Stimulated activated CD4-positive, alpha-beta T cell treated with anti-CD3 and anti-CD28 coated beads, Interleukin-4, amount 100 ng/mL, for 48 hours (primary cell): Measurements from ENCODE around the gene KCNMA1.
"Not testable (repeated sequence)": the region's sequence is repeated elsewhere in the genome, so short reads cannot be mapped to it uniquely, and the experiment has no call there.

ENCODE experiments used
- DNase-seq, 2 donors: peaks; one replicate each; pipeline ENCODE4 v3.0.0-alpha.2; 2020; ENCODE audit warnings: low read depth in 2 of 2

Gene KCNMA1

DNA sequence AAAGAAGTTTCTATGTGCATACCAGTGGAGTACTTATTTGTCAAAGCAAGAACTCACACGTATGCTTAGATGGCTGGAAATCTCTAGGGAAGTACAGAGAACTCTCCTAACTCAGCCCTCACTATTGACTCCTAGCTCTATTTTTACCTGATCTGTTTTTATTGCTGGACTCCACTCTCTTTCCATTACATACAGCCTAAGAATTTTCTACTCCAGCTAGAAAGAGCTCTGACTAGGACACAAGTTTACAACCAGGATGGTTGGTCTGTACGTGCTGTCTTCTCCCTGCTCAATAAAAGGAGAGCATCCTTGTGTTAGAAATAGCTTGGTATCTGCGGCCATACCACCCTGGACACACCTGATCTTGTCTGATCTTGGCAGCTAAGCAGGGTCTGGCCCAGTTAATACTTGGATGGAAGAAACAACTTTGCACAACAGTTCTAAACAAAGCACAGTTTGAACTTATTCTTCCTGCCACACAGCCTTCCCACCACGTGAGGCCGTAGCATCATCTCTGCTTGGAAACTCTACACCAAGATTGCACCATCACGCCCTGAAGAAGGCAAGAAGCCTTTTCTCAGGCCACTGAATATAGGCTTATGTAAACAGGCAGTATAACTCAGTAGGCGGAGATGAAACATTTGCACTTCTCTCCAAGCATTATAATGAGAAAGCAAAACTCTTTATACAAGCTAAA is 50.7 kb downstream of the KCNMA1 start:
- DNase-seq, result no peak

DNA sequence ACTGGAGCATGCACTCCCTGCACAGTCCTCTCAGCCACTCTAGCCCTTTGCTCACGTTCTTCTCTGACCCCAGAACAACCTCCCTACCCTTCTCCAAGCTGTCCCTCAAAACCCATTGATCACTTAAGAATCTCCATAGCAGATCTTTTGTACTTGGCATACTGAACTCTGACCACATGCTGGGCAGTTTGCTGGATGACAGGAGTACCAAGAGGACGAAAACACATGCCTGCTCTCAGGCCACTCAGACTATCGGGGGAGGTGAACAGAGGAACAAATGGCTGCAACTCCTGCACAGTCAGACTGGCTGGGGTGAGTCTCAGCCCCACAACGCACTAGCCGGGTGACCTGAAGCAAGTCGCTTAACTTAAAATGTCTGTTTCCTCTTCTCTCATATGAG is 52.7 kb downstream of the KCNMA1 start:
- no peak for DNase-seq

- DNase-seq, result no peak
These were observed 54.1 kb downstream of the KCNMA1 start for GRCh38 chr10:77583527-77583926.

DNA sequence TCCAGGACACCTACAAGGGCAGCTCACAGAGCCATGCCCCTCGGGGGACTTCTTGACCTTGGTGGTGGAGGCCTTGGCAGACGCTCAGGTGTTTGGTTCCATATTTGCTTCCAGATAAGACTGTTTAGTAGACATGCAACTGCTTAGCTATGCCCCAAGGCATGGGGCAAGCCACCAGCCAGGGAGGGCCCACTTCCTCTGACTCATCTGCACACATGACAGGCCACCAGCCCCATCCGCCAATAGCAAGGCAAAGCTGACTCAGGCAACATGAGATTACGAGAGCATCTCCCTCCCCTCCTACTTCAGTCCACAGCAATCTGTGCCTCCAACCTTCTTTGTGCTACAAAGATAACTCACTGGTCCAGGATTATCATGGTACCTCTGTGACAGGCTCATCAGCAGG is 54.9 kb downstream of the KCNMA1 start:
- no peak for DNase-seq

DNA sequence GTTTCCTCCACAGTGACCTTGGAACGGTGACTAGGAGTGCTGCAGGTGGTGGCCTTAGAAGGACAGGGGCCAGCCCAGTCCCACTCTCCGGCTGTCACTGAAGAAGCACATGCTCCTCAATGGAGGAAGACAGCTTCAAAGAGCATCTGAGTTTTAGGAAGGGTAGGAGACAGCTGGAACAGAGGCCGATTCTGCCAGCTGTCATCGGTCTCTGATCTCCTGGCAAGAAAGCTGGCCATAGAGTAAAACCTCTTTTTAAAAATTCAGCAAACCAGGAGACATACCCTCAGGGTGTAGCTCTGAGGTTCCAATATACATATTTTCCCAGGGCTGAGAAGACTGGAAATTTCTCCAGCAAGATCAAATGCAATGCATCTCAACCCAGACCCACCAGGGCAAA is 55.9 kb downstream of the KCNMA1 start:
- no peak for DNase-seq

- DNase-seq, result no peak
These were observed 57.1 kb downstream of the KCNMA1 start for GRCh38 chr10:77580482-77580881.

DNA sequence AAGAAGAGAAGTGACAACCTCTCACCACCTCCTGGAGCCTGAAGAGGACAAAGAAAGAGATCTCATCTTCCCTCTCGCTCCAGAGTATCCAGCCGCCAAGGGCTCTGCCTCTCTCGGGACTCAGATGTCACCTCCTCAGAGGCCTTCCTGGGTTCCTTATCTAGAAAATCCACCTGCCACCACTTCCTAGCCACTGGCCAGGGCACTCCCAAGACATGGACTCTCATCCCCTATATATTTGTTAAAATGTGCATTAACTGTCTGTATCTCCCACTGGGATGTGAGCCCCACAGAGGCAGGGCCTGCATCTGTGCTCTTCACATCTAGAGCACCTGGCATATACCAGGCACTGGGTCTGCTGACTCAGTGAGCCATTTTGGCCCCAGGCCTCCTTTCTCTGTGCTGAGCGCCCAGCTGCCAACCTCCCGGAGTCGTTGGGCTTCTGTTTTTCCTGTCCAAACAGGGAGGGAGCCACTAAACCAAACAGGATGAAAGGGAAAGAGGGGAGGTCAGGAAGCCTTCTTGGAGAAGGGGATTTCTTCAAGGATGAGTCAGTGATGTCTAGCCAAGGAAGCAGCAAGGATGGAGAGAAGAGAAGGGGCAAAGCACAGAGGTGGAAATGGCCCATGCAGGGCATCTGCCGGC is 58.9 kb downstream of the KCNMA1 start:
- DNase-seq, result no peak

DNA sequence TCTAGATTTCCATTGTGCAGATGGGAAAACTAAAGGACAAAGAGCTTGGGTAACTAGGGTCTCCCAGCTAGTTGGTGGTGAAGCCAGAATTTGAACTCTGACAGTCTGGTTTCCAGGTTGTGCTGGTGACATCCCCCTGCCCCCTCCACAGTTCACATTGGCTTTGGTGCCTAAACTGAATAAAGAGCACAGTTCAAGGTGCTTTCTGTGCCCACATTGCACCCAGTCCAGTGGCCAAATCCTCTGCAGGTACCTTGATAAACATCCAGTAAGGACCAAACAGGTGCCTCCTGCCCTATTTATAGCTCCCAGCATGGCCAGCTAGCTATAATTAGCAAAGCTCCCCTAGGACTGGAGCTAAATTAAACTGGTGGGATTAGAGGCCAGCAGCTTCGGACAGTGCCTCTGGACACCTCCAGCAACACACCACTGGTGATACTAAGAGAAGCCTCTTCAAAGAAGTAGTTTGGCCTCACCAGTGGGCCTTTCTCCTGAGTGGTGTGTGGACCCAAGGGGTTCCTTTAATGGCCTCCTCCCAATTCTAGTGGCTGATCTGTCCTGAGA is 59.9 kb downstream of the KCNMA1 start:
- DNase-seq, result no peak

- DNase-seq, result no peak
These were observed 61.1 kb downstream of the KCNMA1 start for GRCh38 chr10:77576444-77577032.

- no peak for DNase-seq
These were observed 61.6 kb downstream of the KCNMA1 start for GRCh38 chr10:77576007-77576367.

GRCh38 chr10:77575271-77576006 is 62.2 kb downstream of the KCNMA1 start:
- no peak for DNase-seq

- DNase-seq, result no peak
These were observed 63.2 kb downstream of the KCNMA1 start for GRCh38 chr10:77574438-77574837.

DNA sequence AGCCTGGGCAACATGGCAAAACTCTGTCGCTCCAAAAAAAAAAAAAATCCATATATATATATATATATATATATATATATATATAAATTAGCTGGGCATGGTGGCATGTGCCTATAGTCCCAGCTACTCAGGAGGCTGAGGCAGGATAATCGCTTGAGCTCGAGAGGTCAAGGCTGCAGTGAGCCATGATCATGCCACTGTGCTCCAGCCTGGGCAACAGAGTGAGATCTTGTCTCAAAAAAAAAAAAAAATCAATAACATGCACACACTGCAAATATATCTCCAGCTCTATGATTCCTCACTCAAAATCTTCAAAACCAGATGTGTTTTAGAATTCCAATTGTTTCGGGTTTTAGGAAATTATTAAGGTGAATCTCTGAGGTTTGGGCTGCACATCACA is 65.1 kb downstream of the KCNMA1 start:
- not testable (repeated sequence) for DNase-seq

DNA sequence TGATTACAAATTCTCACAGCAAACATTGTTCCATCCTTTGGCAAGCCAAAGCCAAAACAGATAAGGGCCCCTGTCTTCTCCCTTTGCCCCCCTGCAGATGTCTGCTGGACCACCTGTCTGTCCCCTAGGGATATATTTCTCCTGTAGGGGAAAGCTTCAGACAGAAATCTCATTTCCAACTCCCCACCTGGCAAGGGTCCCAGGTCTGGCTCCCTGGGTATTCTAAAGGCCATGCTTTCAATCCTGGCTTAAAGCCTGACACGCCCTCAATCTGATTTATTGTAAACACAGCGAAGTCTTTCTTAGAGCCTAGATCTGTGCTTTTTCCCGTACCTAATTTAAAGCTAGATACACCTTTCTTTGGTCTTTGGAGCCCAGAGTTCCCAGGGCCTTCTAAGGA is 66.1 kb downstream of the KCNMA1 start:
- no peak for DNase-seq

GRCh38 chr10:77566914-77567566 is 70.6 kb downstream of the KCNMA1 start:
- no peak for DNase-seq

- DNase-seq, result no peak
These were observed 71.4 kb downstream of the KCNMA1 start for GRCh38 chr10:77566236-77566635.

GRCh38 chr10:77565590-77566023 is 72.0 kb downstream of the KCNMA1 start:
- no peak for DNase-seq

DNA sequence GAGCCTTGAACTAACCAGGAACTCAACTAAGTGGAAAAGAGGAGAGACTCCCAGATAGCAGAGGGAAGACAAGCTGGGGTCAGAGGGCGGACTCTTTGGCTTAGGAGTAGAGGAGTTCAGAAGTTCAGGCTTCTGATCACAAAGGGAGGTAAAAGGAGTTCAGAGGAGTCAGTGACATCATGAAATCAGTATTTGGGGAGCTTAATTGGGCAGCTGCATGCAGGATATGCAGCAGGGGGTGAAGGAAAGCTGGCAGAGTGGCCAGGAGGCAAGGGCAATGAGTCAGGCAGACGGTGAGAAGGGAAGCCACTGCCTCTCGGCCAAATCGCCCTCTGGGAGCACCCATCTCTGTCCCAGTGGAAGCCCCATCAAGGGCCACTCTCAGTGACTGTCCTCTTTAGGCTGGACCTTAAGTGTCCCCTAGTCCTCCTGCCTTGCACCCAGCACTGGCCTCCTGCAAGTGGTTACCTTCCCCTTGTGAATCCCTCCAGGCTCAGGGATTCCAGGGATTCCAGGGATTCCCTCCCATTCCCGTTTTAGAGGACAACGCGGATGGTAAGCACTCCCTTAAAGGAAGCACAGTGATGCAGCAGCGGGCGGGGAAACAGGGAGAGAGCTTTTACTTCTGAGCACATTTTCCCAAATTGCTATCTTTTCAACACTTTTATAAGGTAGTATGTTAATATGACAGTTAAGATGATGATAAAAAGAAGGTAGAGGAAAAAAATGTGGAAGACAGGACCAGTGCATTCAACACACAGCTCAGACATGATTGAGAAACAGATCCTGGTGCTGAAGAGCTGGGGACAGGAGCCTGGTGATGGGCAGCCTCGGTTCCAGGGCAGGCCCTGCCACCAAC is 72.6 kb downstream of the KCNMA1 start:
- DNase-seq, result no peak

- DNase-seq, result no peak
These were observed 73.9 kb downstream of the KCNMA1 start for GRCh38 chr10:77563638-77564270.

DNA sequence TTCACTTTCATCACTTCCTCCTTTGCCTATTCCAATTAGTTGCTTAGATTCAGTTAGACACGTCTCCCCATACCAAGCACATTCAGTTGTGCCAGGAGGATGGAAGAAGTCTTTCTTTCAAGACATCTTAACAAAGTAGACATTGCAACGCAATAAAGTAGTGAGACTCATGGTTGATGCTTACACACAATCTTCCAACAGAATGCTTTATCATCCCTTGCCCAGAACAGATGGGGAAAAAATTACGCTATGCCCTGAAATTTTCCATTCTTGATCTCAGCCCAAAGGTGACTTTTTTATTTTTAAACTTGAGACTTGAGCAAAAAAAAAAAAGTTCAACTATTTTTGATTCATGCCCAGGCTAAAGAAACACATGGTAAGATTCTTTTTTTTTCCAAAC is 74.9 kb downstream of the KCNMA1 start:
- DNase-seq, result no peak
